PC-9 (cell line): ENCODE measurements around the gene MAMSTR. TPM values are rescaled to one million over a fixed set of nuclear protein-coding genes. Genes with fewer than 3 reads are reported as not detected.

Experiments used
- BruUV-seq: library from RNA; stranded (reverse); fragments of 400-500 nt; replicated peaks from 2 replicates; lab custom pipeline; 2021; lab: Mats Ljungman, UMichigan
- CTCF ChIA-PET: fragments of 300-600 bp; sonication (Branson Sonifier 250); formaldehyde crosslinking; loops from one replicate; lab custom pipeline; 2022; ENCODE audit warnings: antibody characterized with exemption; lab: Charles Lee
- POLR2A ChIA-PET: fragments of 300-600 bp; sonication (Branson Sonifier 250); formaldehyde crosslinking; loops from one replicate; lab custom pipeline; 2022; ENCODE audit warnings: antibody characterized with exemption; ENCODE audit not compliant: unreplicated experiment; lab: Charles Lee
- DNase-seq, 2 experiments: peaks; one replicate each; pipeline versions ENCODE4 v3.0.0 to v3.0.0-alpha.2; 2015 to 2022; ENCODE audit warnings: mixed read lengths in 1 of 2
- H2AFZ ChIP-seq: fragments of 200-600 bp; sonication (generic); 2 replicates; pipeline ENCODE4 v1.8.1; 2017; ENCODE audit warnings: antibody characterized with exemption
- H3F3A ChIP-seq: fragments of 200-600 bp; sonication (generic); 2 replicates; pipeline ENCODE4 v1.8.1; 2017; ENCODE audit warnings: antibody characterized with exemption, mild to moderate bottlenecking, low read depth; ENCODE audit not compliant: insufficient read depth
- H3K27ac ChIP-seq: fragments of 200-600 bp; sonication (generic); 2 replicates; pipeline ENCODE4 v1.6.1; 2016; ENCODE audit warnings: mixed run types
- H3K27me3 ChIP-seq: fragments of 200-600 bp; sonication (generic); 2 replicates; pipeline ENCODE4 v1.6.1; 2016; ENCODE audit warnings: low read depth, mixed run types; ENCODE audit not compliant: insufficient read depth
- H3K36me3 ChIP-seq: fragments of 200-600 bp; sonication (generic); 2 replicates; pipeline ENCODE4 v1.6.1; 2016; ENCODE audit warnings: low read depth, mixed run types
- H3K4me1 ChIP-seq: fragments of 200-600 bp; sonication (generic); replicated peaks from 2 replicates; pipeline ENCODE4 v1.6.1; 2016; ENCODE audit warnings: mixed run types; ENCODE audit not compliant: insufficient read depth
- H3K4me2 ChIP-seq: fragments of 200-600 bp; sonication (generic); 2 replicates; pipeline ENCODE4 v1.6.1; 2017; ENCODE audit warnings: mixed run types
- H3K4me3 ChIP-seq: fragments of 200-600 bp; sonication (generic); 2 replicates; pipeline ENCODE4 v1.6.1; 2016; ENCODE audit warnings: mixed run types
- H3K79me2 ChIP-seq: fragments of 200-600 bp; sonication (generic); 2 replicates; pipeline ENCODE4 v1.6.1; 2017; ENCODE audit warnings: low read depth, mixed run types
- H3K9me2 ChIP-seq: fragments of 200-600 bp; sonication (generic); 2 replicates; pipeline ENCODE4 v1.8.1; 2017; ENCODE audit warnings: mild to moderate bottlenecking; ENCODE audit not compliant: insufficient read depth
- H3K9me3 ChIP-seq: fragments of 200-600 bp; sonication (generic); 2 replicates; pipeline ENCODE4 v1.8.1; 2016; ENCODE audit warnings: low read depth; ENCODE audit not compliant: insufficient read depth
- H4K20me1 ChIP-seq: fragments of 200-600 bp; sonication (generic); 2 replicates; pipeline ENCODE4 v1.8.1; 2017; ENCODE audit not compliant: insufficient read depth
- CTCF ChIP-seq: fragments of 200-600 bp; sonication (generic); conservative IDR thresholded peaks from 2 replicates; pipeline ENCODE4 v1.6.1; 2017; ENCODE audit warnings: mixed run types, antibody characterized with exemption, mild to moderate bottlenecking, moderate library complexity
- EZH2 ChIP-seq: fragments of 200-600 bp; sonication (generic); IDR thresholded peaks from 2 replicates; pipeline ENCODE4 v1.8.0; 2017; ENCODE audit warnings: antibody characterized with exemption, low read depth
- intact Hi-C: fragments of 100-400 bp; cut with micrococcal nuclease; formaldehyde crosslinking; loops from one replicate; pipeline ENCODE4 v1.10.0; 2022; ENCODE audit not compliant: unreplicated experiment
- total RNA-seq: library from RNA; stranded (reverse); gene quantifications from 2 replicates; pipeline ENCODE4 v1.2.3, GENCODE V29; 2021

MAMSTR gene
- total RNA-seq, 1 experiment from 2014 or later: 2.6 TPM

GRCh38 chr19:48751845-48752495 is 32.4 kb upstream of the MAMSTR start:
- CTCF ChIA-PET: interaction anchor here (0.5 to 0.6 kb wide), 2 partner anchors 20 to 98 kb away, joined by 5 read pairs; no protein-coding TSS in a partner anchor
- Histone ChIP-seq H3K27ac (peak overlapping the region; percentile 57), H3K4me1 (peaks cover 41% of the 10 kb centered on the region), H3K9me2 (no peaks in the 10 kb centered on the region), H3K36me3 (0 out of 2 replicates have a peak, but pooled peaks cover 10% of the 10 kb centered on the region), H2AFZ (peak overlapping the region; percentile 76), H3K9me3 (no peaks in the 10 kb centered on the region), H3F3A (peaks cover 7% of the 10 kb centered on the region; the same call in 1 of the 2 replicates), H4K20me1 (no peaks in the 10 kb centered on the region; the same call in 1 of the 2 replicates), H3K79me2 (peaks cover 31% of the 10 kb centered on the region), H3K27me3 (no peaks in the 10 kb centered on the region), H3K4me2 (peak overlapping the region; percentile 89), H3K4me3 (peak overlapping the region; percentile 78)
- DNase-seq: no peak
- intact Hi-C loops: loop anchor here (1.0 to 5.0 kb wide), 3 partner anchors 13 to 105 kb away; partner anchors contain the start of gene CA11
- BruUV-seq: TSS peak; percentile 65
- POLR2A ChIA-PET: interaction anchor here (0.6 kb wide), 1 partner anchor 44 kb away, joined by 3 read pairs; no protein-coding TSS in a partner anchor
- TF ChIP-seq CTCF: no peak
- no peak for TF ChIP-seq EZH2

- H3K79me2 ChIP-seq: peaks cover 31% of the 10 kb centered on the region
- ChIA-PET POLR2A (no interaction called here), CTCF (no interaction called here)
- no peak overlapping the region for H3K27ac ChIP-seq
- 0 out of 2 replicates have a peak, but pooled peaks cover 10% of the 10 kb centered on the region for H3K36me3 ChIP-seq
- TF ChIP-seq CTCF (no peak), EZH2 (no peak)
- peaks cover 13% of the 10 kb centered on the region for H3F3A ChIP-seq
- peaks cover 37% of the 10 kb centered on the region for H3K4me1 ChIP-seq
- BruUV-seq: no TSS peak
- peak overlapping the region; percentile 89 for H3K4me2 ChIP-seq
- no peak for DNase-seq
- H4K20me1 ChIP-seq: no peaks in the 10 kb centered on the region; the same call in 1 of the 2 replicates
- H2AFZ ChIP-seq: no peak overlapping the region
- H3K9me3 ChIP-seq: no peaks in the 10 kb centered on the region
- H3K27me3 ChIP-seq: no peaks in the 10 kb centered on the region
- intact Hi-C loops: loop anchor here (5.0 kb wide), 1 partner anchor 104 kb away; the partner anchor contains the start of gene CA11
- H3K9me2 ChIP-seq: no peaks in the 10 kb centered on the region
- peak overlapping the region; percentile 78; the same call in 1 of the 2 replicates for H3K4me3 ChIP-seq
Observed at GRCh38 chr19:48750771-48751504, 31.4 kb upstream of the MAMSTR start.

- TF ChIP-seq EZH2 (no peak), CTCF (no peak)
- BruUV-seq: no TSS peak
- CTCF ChIA-PET: no interaction called here
Observed at GRCh38 chr19:48750351-48750750, 30.8 kb upstream of the MAMSTR start.

More at GRCh38 chr19:48750351-48750750, 30.8 kb upstream of the MAMSTR start:
- Histone ChIP-seq H3K27me3 (no peaks in the 10 kb centered on the region), H3K9me2 (no peaks in the 10 kb centered on the region), H3K27ac (no peak overlapping the region), H3K36me3 (0 out of 2 replicates have a peak, but pooled peaks cover 10% of the 10 kb centered on the region), H3K4me3 (no peak overlapping the region), H3K79me2 (peaks cover 31% of the 10 kb centered on the region), H2AFZ (no peak overlapping the region), H4K20me1 (no peaks in the 10 kb centered on the region; the same call in 1 of the 2 replicates), H3K9me3 (no peaks in the 10 kb centered on the region), H3K4me2 (no peak overlapping the region), H3F3A (peaks cover 19% of the 10 kb centered on the region), H3K4me1 (peaks cover 31% of the 10 kb centered on the region)
- POLR2A ChIA-PET: no interaction called here
- no peak for DNase-seq
- intact Hi-C loops: loop anchor here (5.0 kb wide), 1 partner anchor 103 kb away; the partner anchor contains the start of gene CA11
